Stimulated activated naive CD4-positive, alpha-beta T cell treated with Interleukin-2 at 50 U/mL for 16 hours (primary cell): ENCODE measurements around the gene ITIH4.

Experiments used
- DNase-seq: peaks from one replicate; lab custom pipeline; 2025; lab: John Stamatoyannopoulos, UW

The ITIH4 gene

DNA sequence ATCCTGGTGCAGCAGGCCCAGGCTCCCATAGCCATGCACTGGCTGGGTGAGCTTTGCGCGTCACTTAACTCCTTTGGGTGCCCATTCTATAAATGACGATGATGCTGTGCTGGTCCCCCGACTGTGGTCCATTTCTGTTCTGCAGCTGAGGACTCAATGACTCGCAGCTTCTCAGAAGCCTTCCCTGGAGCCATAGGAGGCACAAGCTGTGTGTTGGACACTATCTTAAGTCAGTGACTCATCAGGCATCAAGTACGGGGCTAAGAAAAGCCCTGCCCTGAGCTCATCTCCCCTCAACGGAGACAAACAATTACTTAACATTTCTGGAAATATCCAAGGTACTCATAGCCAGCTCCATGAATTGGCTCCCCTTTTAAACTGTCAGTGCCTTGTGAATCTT is 18.1 kb upstream of the ITIH4 start:
- DNase-seq = no peak

- DNase-seq = no peak
Measured at GRCh38 chr3:52847726-52848125, 17.3 kb upstream of the ITIH4 start.

DNA sequence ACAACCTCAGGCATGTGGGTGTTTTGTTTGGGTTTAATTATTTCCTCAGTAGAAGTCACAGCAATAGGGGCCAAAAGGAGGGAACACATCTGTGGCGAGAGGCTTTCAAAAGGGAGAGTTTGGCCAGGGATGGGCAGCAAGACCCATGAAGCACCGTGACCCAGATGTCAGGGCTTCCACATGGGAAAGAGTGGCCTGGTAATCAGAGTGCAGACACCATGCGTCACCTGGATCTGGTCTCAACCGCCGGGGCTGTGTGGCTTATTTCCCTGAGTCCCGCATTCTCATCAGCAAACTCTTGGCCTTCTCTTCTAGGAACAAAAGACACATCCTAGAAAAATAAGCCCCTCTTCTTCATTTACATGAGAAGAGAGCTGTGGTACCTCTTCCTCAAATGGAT is 16.8 kb upstream of the ITIH4 start:
- no peak for DNase-seq

DNA sequence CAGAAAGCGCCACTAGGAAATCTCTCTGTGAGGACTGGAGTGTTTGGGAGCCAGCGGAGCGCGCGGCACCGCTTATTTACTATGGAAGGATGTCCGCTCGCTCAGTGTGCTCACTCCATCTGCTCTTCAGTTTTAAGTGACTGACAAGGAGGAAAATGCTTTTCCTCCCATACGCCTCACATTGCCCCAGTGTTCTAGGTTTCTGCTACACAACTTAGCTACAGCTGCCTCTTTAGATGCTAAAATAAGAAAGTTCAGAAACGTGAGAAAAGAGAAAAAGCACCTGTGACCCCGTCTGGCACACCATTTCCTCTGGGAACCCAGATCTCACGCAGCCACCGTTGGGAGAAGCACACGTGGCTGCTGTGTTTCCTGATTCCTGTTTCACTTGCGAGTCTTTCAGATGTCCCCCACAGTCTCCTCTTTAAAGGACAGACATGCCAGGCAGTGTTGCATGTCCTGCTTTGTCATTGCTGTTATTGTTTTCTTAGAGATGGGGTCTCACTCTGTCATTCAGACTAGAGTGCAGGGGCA is 16.0 kb upstream of the ITIH4 start:
- no peak for DNase-seq

GRCh38 chr3:52845691-52846431 is 15.4 kb upstream of the ITIH4 start:
- DNase-seq = no peak

- DNase-seq = no peak
Measured at GRCh38 chr3:52845157-52845556, 14.7 kb upstream of the ITIH4 start.

- DNase-seq = no peak
Measured at GRCh38 chr3:52844290-52844975, 14.0 kb upstream of the ITIH4 start.

DNA sequence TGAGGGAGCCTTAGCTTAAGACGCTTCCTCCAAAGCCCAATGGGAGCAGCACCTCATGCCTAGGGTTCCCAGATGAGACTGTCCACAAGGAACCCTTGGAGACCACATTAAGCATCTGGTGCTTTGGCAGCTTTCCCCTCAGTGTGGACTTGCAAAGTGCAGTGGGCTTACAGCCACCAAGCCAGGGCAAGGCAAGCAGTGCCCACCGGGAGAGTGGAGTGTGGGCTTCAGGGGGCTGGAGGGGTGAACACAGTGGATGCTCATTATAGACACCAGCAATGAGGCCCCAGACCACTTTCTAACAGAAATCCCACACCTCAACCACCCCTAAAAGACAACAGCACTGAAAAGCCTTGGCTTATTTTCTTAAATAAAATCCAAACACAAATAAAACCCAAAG is 13.4 kb upstream of the ITIH4 start:
- DNase-seq = no peak

- no peak for DNase-seq
Measured at GRCh38 chr3:52843108-52843865, 12.8 kb upstream of the ITIH4 start.

DNA sequence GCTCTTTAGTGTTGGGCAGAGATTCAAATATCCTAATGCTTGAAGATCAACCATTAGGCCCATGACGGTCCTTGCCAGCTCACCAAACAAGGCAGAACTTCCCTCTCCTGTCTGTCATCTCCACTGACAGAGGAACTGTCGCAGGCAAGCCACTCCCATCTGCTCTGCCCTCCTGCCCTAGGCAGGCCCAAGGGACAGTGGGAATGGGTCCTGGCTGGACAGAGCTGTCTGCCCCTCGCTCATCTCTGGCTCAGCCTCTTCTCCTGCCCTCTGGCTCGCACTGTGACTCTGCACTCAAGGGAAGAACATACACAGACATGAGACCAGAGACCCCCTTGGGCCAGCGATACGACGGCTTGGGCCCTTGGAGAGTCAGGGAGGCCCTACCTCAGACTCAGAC is 12.0 kb upstream of the ITIH4 start:
- DNase-seq = no peak

GRCh38 chr3:52841981-52842340 is 11.5 kb upstream of the ITIH4 start:
- DNase-seq = no peak

- DNase-seq = no peak
Measured at GRCh38 chr3:52841211-52841980, 10.9 kb upstream of the ITIH4 start.

GRCh38 chr3:52839892-52840545 is 9.5 kb upstream of the ITIH4 start:
- no peak for DNase-seq

GRCh38 chr3:52839268-52839575 is 8.8 kb upstream of the ITIH4 start:
- DNase-seq = no peak

DNA sequence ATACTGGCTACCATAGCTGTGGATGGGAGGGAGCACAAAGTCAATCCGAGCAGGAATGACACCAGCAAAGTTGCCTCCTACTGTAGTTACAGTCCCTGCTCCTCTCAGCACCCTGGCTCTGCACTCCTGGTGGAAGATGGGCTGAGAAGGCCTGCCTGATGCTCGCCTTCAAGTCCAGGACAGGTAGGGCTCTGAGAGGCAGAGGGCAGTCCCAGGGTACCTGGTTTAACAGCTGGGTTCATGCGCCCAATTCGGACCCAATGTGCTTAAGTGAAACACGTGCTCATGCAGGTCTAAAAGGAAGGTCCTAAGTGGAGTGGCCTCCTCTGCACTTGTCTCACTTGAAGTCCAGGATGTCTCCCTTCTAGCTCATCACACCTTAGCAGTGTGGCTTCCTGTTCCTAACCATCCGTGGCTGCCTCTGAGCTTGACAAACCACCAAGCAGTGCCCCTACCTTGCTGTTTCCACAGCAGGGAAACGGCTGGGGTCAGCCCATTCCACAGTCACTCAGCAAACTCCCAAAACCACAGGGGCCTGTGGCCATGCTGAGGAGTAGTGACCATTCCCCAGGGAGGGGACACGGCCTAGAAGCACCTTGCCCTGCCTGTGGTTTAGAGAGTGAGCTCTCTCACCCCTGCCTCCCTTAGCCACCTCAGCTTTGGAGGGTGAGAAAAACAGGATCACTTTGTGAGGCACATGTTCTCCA is 8.2 kb upstream of the ITIH4 start:
- no peak for DNase-seq

- DNase-seq = no peak
Measured at GRCh38 chr3:52836986-52837385, 6.5 kb upstream of the ITIH4 start.

DNA sequence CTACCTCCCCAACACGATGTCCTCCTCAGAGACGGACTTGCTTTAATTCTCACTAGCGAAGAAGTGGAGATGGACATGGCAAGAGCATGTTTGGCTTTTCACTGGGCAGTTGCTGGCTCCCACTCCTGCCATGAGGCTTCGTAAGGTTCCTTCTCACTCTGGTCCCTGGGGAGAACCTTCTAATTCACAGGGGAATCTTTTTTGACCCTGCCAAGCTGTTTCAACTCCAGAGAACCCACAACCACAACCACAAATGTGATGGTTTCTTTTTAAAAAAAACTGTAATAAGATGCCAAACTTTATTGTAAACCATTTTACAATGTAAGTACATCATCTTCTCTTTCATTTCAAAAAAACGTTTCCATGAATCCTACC is 6.0 kb upstream of the ITIH4 start:
- DNase-seq = no peak

DNA sequence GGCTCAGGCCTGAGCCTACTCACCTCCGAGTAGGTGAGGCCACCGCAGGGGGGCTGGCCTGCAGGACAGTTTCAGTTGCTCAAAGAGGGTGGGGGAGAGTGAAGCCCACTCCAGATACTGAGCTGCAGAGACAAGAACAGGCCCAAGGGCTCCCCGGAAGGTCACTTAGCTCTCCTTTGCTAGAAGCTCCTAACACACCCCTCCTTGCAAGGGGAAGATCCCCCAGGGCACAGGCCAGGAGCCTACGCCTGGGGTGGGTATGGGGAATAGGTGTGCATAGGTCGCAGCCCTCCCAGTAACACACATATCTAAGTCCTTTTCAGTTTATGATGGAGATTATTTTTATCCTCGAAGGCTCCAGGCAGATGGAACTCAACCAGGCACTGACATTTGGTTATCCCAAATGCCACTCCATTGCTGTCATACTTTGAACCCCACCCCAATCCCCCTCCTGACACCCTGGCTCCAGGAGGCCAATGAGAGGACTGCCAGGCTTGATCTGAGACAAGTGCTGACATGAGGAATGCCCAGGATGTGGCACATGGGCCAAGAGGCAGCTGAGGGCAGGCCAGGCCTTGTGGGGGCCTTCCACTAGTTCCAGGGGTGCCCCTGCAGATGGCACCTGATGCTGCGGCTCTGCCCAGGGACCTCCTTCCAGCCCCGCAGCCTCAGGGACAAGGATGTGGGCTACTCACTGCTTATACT is 5.4 kb upstream of the ITIH4 start:
- no peak for DNase-seq

GRCh38 chr3:52834871-52835501 is 4.5 kb upstream of the ITIH4 start, which contains the start of gene MUSTN1:
MUSTN1 (minus strand) TSS chr3:52835019; CDS start chr3:52834948, 71 bp downstream.
- DNase-seq = no peak

DNA sequence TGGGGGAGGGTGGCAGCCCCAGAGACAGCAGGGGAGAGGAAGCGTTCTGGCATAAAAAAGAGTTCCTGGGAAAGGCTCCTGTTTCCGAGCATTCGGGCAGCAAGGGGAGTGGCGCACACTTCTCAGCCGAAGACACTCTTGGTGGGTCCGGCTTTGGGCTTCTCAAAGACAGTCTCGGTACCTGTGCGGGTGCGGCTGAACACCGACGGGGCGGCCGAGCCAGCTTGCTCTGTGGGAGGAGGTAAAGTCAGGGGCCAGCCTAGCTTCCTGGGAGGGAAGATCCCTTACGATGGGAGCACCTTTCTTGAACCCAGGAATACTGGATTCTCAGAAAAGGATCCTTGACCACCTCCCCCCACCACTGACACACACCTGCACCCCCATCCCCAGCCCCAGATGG is 2.7 kb upstream of the ITIH4 start:
- DNase-seq = no peak
